Erythroblast (primary cell): Measurements from ENCODE around the gene ARHGAP1.

Experiments used
- DNase-seq, 2 experiments: peaks; one replicate each; lab custom pipeline; 2025; lab: John Stamatoyannopoulos, UW
- GATA1 ChIP-seq: IDR thresholded peaks from 2 replicates; pipeline ENCODE4 v1.6.1; 2011; ENCODE audit warnings: low read depth, mild to moderate bottlenecking, control low read depth, low read length, moderate library complexity
- POLR2A ChIP-seq: IDR thresholded peaks from 2 replicates; pipeline ENCODE4 v1.6.1; 2011; ENCODE audit warnings: mild to moderate bottlenecking, low read length

ARHGAP1 gene

GRCh38 chr11:46729110-46730027 is 28.9 kb upstream of the ARHGAP1 start:
- DNase-seq: no peak
- no peak for TF ChIP-seq POLR2A
- no peak for TF ChIP-seq GATA1

- DNase-seq: no peak
Measured at GRCh38 chr11:46728659-46729040, 28.2 kb upstream of the ARHGAP1 start.

GRCh38 chr11:46727952-46728658 is 27.7 kb upstream of the ARHGAP1 start:
- no peak for TF ChIP-seq GATA1
- TF ChIP-seq POLR2A: no peak
- DNase-seq: no peak

More at GRCh38 chr11:46728659-46729040, 28.2 kb upstream of the ARHGAP1 start:
- TF ChIP-seq GATA1 (no peak), POLR2A (no peak)

GRCh38 chr11:46726206-46726862 is 25.9 kb upstream of the ARHGAP1 start:
- no peak for TF ChIP-seq POLR2A
- no peak for TF ChIP-seq GATA1
- no peak for DNase-seq

DNA sequence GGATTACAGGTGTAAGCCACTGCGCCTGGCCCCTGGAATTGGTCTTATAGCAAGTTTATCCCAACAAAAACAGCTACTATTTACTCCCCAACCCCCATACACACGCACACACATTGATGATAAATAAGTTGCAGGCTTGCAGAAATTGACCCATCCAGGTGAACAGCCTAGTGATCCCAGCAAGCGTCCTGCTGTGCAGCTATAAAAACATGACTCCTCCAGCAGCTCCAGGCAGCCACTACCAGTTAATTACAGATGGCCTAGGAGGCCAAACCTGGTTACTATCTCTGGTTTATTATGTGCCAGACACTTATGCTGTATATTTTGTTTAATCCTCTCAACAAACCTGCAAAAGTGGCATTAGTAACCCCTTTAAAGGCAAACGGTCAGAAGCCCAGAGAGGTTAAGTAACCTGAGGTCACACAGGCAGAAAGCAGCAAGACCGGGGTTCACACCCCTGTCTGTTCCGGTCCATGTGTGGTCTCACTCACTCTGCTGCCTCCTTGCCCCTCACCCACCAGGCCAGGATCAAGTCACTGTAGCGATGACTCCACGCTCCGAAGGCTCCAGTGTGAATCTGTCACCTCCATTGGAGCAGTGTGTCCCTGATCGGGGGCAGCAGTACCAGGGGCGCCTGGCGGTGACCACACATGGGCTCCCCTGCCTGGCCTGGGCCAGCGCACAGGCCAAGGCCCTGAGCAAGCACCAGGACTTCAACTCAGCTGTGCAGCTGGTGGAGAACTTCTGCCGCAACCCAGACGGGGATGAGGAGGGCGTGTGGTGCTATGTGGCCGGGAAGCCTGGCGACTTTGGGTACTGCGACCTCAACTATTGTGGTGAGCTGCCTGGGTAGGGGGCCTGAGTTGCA is 25.2 kb upstream of the ARHGAP1 start:
- TF ChIP-seq POLR2A (no peak), GATA1 (no peak)

DNA sequence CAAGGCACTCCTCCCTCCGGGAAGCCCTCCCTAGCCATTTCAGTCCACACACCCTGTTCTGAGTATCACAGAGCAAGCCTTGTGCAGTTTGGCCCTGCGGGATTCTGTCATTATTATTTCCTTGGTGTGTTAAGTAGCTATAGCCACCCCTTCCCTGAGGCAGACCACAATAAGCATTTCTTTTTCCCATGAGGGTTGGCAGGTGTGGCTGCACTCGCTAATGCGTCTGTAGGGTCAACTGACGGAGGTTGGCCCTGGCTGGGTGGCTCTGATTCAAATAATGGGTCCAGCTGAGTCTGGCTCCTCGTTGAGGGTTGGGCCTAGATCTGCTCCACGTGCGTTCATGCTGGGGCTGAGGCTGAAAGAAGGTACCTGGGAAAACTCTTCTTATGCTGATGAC is 23.7 kb upstream of the ARHGAP1 start:
- TF ChIP-seq POLR2A (no peak), GATA1 (no peak)

More for the DNA sequence above, 25.2 kb upstream of the ARHGAP1 start:
- no peak for DNase-seq

GRCh38 chr11:46723359-46723680 is 22.9 kb upstream of the ARHGAP1 start:
- TF ChIP-seq GATA1 (no peak), POLR2A (no peak)
- no peak for DNase-seq

More for the DNA sequence above, 23.7 kb upstream of the ARHGAP1 start:
- DNase-seq: no peak

DNA sequence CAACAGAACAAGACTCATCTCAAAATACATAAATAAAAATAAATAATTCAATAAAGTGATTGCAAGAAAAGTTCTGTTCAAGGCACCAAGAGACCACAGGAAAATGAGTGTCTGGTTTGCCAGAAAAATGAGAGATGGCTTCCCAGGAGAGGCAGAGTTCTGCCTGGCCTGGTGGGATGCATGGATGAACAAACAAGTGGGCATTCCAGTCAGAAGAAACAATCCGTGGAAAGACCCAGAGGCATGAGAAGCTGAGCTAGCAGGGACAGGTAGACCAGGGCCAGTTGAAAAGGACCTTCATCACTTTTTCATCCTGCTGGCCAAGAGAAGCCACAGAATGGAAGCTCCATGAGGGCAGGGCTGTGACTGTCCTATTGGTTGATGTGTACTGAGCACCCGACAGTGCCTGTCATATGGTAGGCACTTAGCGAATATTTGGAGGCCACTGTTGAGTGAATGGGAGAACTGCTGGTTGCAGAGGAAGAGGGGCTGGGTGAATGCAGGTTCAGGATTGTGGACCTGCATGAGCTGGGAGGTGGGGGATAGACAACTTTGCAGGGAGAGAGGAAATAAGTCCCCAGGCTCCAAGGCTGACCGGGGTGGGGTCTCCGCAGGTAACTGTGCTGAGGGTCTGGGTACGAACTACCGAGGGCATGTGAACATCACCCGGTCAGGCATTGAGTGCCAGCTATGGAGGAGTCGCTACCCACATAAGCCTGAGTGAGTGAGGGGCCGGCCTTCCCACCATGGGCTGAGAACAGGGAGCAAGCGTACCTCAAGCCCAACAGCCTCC is 22.3 kb upstream of the ARHGAP1 start:
- DNase-seq: no peak
- TF ChIP-seq POLR2A (no peak), GATA1 (no peak)

- no peak for TF ChIP-seq GATA1
- TF ChIP-seq POLR2A: no peak
- no peak for DNase-seq
Measured at GRCh38 chr11:46721286-46721685, 20.9 kb upstream of the ARHGAP1 start.

DNA sequence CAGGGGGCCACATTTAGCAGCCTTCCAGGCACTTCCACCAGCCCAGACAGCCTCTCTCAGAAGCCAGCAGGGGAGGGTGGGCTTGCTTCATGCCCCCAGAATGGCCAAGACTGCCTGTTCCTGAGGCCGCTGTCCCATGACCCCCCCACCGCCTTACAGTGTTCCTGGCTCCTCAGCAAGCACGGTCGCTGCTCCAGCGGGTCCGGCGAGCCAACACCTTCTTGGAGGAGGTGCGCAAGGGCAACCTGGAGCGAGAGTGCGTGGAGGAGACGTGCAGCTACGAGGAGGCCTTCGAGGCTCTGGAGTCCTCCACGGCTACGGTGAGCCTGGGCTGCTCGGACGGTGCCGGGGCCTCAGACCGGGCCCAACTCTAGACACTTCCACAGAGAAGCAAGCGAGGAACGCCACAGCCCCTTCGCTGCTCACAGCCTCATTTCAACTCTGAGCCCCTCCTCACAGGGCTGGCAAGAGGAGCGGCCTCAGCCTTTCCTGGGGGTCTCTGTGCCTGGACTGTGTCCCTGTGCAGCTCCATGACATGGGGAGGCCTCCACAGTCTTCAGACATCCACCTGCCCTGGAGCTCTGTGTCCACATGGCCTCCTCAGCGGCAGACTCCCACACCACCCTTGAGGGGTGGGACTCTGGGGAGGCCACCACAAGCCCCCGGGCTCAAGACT is 19.3 kb upstream of the ARHGAP1 start:
- TF ChIP-seq GATA1 (no peak), POLR2A (no peak)
- no peak for DNase-seq

- no peak for TF ChIP-seq POLR2A
- TF ChIP-seq GATA1: no peak
- no peak for DNase-seq
Measured at GRCh38 chr11:46719048-46719542, 18.7 kb upstream of the ARHGAP1 start, which contains the start of gene F2. Gene F2, plus strand, starts transcription at chr11:46719213. Its CDS starts 23 bp downstream, at chr11:46719236.
